Measurements from ENCODE around the gene TSPAN5.

DNA sequence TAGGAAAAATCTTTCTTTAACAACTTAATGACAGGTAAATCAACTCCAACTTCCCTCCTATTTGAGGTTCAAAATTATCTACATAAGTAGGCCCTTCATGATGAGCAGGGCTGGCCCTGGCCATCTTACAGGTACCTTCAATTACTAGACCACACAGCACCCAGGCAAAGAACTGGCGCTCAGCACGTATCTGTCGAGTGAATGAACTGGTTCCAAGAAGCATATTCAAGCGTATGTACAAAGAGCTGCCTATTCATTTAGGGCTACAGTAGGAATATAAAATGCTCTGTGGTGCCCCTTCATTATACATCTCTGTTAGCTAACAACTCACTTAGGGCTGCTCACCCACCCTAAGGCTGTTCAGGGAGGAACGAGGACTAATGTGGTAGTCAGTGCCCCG, 48.0 kb downstream of the TSPAN5 start:
- TF ChIP-seq, protein P1, sequence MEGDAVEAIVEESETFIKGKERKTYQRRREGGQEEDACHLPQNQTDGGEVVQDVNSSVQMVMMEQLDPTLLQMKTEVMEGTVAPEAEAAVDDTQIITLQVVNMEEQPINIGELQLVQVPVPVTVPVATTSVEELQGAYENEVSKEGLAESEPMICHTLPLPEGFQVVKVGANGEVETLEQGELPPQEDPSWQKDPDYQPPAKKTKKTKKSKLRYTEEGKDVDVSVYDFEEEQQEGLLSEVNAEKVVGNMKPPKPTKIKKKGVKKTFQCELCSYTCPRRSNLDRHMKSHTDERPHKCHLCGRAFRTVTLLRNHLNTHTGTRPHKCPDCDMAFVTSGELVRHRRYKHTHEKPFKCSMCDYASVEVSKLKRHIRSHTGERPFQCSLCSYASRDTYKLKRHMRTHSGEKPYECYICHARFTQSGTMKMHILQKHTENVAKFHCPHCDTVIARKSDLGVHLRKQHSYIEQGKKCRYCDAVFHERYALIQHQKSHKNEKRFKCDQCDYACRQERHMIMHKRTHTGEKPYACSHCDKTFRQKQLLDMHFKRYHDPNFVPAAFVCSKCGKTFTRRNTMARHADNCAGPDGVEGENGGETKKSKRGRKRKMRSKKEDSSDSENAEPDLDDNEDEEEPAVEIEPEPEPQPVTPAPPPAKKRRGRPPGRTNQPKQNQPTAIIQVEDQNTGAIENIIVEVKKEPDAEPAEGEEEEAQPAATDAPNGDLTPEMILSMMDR (IDR thresholded peaks at IDR 0.05) = no peak
- no peak for TF ChIP-seq POLR2A (IDR thresholded peaks at IDR 0.05)

Measured in testis (tissue), 2 donors.